SK-N-SH treated with all-trans-retinoic acid at 6 μM for 48 hours (cell line): ENCODE measurements around the gene PSAT1.

ENCODE experiments used
- BACH2 ChIP-seq: fragments of 250-450 bp; sonication (Bioruptor Pico); IDR thresholded peaks from 2 replicates; pipeline ENCODE4 v1.9.0; 2021; ENCODE audit warnings: mild to moderate bottlenecking, borderline replicate concordance
- CREB5 ChIP-seq: fragments of 250-450 bp; sonication (Bioruptor Pico); IDR thresholded peaks from 2 replicates; pipeline ENCODE4 v1.5.1; 2020; ENCODE audit warnings: low read depth, mild to moderate bottlenecking, moderate library complexity
- ESRRG ChIP-seq: fragments of 250-450 bp; sonication (Bioruptor Pico); IDR thresholded peaks from 2 replicates; pipeline ENCODE4 v1.6.1; 2021; ENCODE audit warnings: mild to moderate bottlenecking
- ISL1 ChIP-seq: fragments of 250-450 bp; sonication (Bioruptor Pico); IDR thresholded peaks from 2 replicates; pipeline ENCODE4 v2.1.2; 2022; ENCODE audit warnings: mild to moderate bottlenecking, moderate library complexity
- PATZ1 ChIP-seq: fragments of 250-450 bp; sonication (Bioruptor Pico); IDR thresholded peaks from 2 replicates; pipeline ENCODE4 v1.8.0; 2020; ENCODE audit warnings: mild to moderate bottlenecking, moderate library complexity, borderline replicate concordance
- ZFP30 ChIP-seq: fragments of 450-650 bp; formaldehyde crosslinking; IDR thresholded peaks from 2 replicates; pipeline ENCODE4 v1.5.0; 2022; ENCODE audit warnings: mild to moderate bottlenecking, moderate library complexity

- TF ChIP-seq ESRRG (no peak), PATZ1 (CRISPR knock-in tag) (no peak), ISL1 (CRISPR knock-in tag) (no peak), ZFP30 (CRISPR knock-in tag) (no peak), BACH2 (CRISPR knock-in tag) (no peak), CREB5 (CRISPR knock-in tag) (no peak)
Observed at GRCh38 chr9:78370991-78371390, 74.1 kb downstream of the PSAT1 start.
